Measurements from ENCODE around the gene CDH20. TPM values are rescaled to one million over a fixed set of nuclear protein-coding genes. Genes with fewer than 3 reads are reported as not detected.

Gene CDH20
- total RNA-seq, 2 experiments from 2014 or later, result not detected

- POLR2A ChIA-PET, result no interaction called here
- DNase-seq, result no peak
- Mint-ChIP-seq H3K27me3 (ENCODE audit: low read depth) (peaks cover 17% of the 10 kb centered on the region), H3K4me1 (ENCODE audit: low read depth) (no peaks in the 10 kb centered on the region), H3K27ac (no peak overlapping the region), H3K9me3 (ENCODE audit: insufficient read depth) (no peaks in the 10 kb centered on the region), H3K36me3 (ENCODE audit: low read depth) (no peaks in the 10 kb centered on the region), H3K4me3 (no peak overlapping the region)
- CTCF ChIA-PET, result no interaction called here
- no peak for ATAC-seq
Observed at GRCh38 chr18:61591253-61591652, 258.0 kb downstream of the CDH20 start.

GRCh38 chr18:61595615-61596251 lies 262.5 kb downstream of the CDH20 start:
- H3K4me3 Mint-ChIP-seq, result no peak overlapping the region
- DNase-seq, result no peak
- peaks cover 10% of the 10 kb centered on the region for H3K27me3 Mint-ChIP-seq (ENCODE audit: low read depth)
- H3K36me3 Mint-ChIP-seq (ENCODE audit: low read depth), result no peaks in the 10 kb centered on the region
- ATAC-seq, result no peak
- ChIA-PET POLR2A (no interaction called here), CTCF (no interaction called here)
- H3K4me1 Mint-ChIP-seq (ENCODE audit: low read depth), result no peaks in the 10 kb centered on the region
- H3K27ac Mint-ChIP-seq, result no peak overlapping the region
- H3K9me3 Mint-ChIP-seq (ENCODE audit: insufficient read depth), result no peaks in the 10 kb centered on the region

- Mint-ChIP-seq H3K27ac (no peak overlapping the region), H3K27me3 (ENCODE audit: low read depth) (peaks cover 10% of the 10 kb centered on the region), H3K4me3 (no peak overlapping the region), H3K9me3 (ENCODE audit: insufficient read depth) (no peaks in the 10 kb centered on the region), H3K36me3 (ENCODE audit: low read depth) (no peaks in the 10 kb centered on the region), H3K4me1 (ENCODE audit: low read depth) (no peaks in the 10 kb centered on the region)
- DNase-seq, result no peak
- no peak for ATAC-seq
- CTCF ChIA-PET, result no interaction called here
- POLR2A ChIA-PET, result no interaction called here
Observed at GRCh38 chr18:61596296-61596695, 263.1 kb downstream of the CDH20 start.

- no peak overlapping the region for H3K4me3 Mint-ChIP-seq
- ATAC-seq (no peak), DNase-seq (no peak)
- H3K4me1 Mint-ChIP-seq (ENCODE audit: low read depth), result no peaks in the 10 kb centered on the region
- ChIA-PET CTCF (no interaction called here), POLR2A (no interaction called here)
- no peaks in the 10 kb centered on the region for H3K9me3 Mint-ChIP-seq (ENCODE audit: insufficient read depth)
- H3K27ac Mint-ChIP-seq, result no peak overlapping the region
- H3K36me3 Mint-ChIP-seq (ENCODE audit: low read depth), result no peaks in the 10 kb centered on the region
- peaks cover 10% of the 10 kb centered on the region for H3K27me3 Mint-ChIP-seq (ENCODE audit: low read depth)
Observed at GRCh38 chr18:61597316-61597715, 264.1 kb downstream of the CDH20 start.

- Mint-ChIP-seq H3K4me1 (ENCODE audit: low read depth) (no peaks in the 10 kb centered on the region), H3K36me3 (ENCODE audit: low read depth) (no peaks in the 10 kb centered on the region), H3K27me3 (ENCODE audit: low read depth) (peaks cover 11% of the 10 kb centered on the region), H3K4me3 (no peak overlapping the region), H3K27ac (no peak overlapping the region), H3K9me3 (ENCODE audit: insufficient read depth) (no peaks in the 10 kb centered on the region)
- ChIA-PET CTCF (no interaction called here), POLR2A (interaction anchor here (0.7 kb wide), 1 partner anchor 241 kb away, joined by 5 read pairs; no protein-coding TSS in a partner anchor)
- ATAC-seq, result no peak
- DNase-seq, result no peak
Observed at GRCh38 chr18:61600422-61600821, 267.2 kb downstream of the CDH20 start.

GRCh38 chr18:61602836-61603235 lies 269.6 kb downstream of the CDH20 start:
- ATAC-seq (no peak), DNase-seq (no peak)
- CTCF ChIA-PET, result no interaction called here
- Mint-ChIP-seq H3K9me3 (ENCODE audit: insufficient read depth) (no peaks in the 10 kb centered on the region), H3K36me3 (ENCODE audit: low read depth) (no peaks in the 10 kb centered on the region), H3K27me3 (ENCODE audit: low read depth) (peaks cover 21% of the 10 kb centered on the region), H3K4me3 (no peak overlapping the region), H3K27ac (no peak overlapping the region), H3K4me1 (ENCODE audit: low read depth) (no peaks in the 10 kb centered on the region)
- POLR2A ChIA-PET, result no interaction called here
